ENCODE measurements around the gene SYT12. TPM values are rescaled to one million over a fixed set of nuclear protein-coding genes. Genes with fewer than 3 reads are reported as not detected.

Gene SYT12
- total and polyA plus RNA-seq, 10 donors = 0.02 to 0.13 (median 0.05) TPM; not detected in 7

DNA sequence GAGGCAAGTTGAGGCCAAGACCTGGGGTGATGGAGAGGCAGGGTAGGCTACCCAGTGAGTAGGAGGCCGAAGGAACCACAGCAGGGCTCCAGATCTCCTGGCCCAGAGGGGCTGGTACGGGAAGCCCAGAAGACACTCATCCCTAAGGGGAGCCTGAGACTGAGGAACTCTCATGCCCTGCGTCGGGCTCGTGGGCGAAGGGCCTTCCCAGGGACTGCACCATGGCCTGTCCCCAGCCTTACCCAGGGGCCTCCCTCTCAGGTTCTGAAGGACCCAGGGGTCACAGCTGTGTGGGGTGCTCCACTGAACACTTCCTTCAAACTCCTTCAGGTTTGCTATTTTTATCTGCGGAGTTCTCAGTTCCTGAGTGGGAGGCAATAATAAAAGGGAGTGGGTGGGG is 15.8 kb upstream of the SYT12 start:
- 86 to 94% (median 91%) methylated on average over 7 of the region's 7 CpGs for WGBS, 5 donors
- DNase-seq = no peak
- TF ChIP-seq, protein P1, sequence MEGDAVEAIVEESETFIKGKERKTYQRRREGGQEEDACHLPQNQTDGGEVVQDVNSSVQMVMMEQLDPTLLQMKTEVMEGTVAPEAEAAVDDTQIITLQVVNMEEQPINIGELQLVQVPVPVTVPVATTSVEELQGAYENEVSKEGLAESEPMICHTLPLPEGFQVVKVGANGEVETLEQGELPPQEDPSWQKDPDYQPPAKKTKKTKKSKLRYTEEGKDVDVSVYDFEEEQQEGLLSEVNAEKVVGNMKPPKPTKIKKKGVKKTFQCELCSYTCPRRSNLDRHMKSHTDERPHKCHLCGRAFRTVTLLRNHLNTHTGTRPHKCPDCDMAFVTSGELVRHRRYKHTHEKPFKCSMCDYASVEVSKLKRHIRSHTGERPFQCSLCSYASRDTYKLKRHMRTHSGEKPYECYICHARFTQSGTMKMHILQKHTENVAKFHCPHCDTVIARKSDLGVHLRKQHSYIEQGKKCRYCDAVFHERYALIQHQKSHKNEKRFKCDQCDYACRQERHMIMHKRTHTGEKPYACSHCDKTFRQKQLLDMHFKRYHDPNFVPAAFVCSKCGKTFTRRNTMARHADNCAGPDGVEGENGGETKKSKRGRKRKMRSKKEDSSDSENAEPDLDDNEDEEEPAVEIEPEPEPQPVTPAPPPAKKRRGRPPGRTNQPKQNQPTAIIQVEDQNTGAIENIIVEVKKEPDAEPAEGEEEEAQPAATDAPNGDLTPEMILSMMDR (IDR thresholded peaks at IDR 0.05 in 8 of 11, conservative IDR thresholded peaks at IDR 0.05 in 3 of 11) = no peak
- no peak for TF ChIP-seq POLR2AphosphoS5 (IDR thresholded peaks at IDR 0.05)
- no peak for TF ChIP-seq POLR2A (IDR thresholded peaks at IDR 0.05)
- H3K4me1 ChIP-seq = no peaks in the 10 kb centered on the region
- H3K27ac ChIP-seq = no peak overlapping the region
- H3K4me3 ChIP-seq = no peak overlapping the region
- intact Hi-C loops (cut with DNase I; ENCODE audit: low total_unique reads) = no loop called here
- H3K27me3 ChIP-seq (replicated peaks in 1 of 7) = peaks cover 0 to 3% (median 0%) of the 10 kb centered on the region in 7 donors
- no peaks in the 10 kb centered on the region for H3K36me3 ChIP-seq
- H3K9me3 ChIP-seq = no peaks in the 10 kb centered on the region

DNA sequence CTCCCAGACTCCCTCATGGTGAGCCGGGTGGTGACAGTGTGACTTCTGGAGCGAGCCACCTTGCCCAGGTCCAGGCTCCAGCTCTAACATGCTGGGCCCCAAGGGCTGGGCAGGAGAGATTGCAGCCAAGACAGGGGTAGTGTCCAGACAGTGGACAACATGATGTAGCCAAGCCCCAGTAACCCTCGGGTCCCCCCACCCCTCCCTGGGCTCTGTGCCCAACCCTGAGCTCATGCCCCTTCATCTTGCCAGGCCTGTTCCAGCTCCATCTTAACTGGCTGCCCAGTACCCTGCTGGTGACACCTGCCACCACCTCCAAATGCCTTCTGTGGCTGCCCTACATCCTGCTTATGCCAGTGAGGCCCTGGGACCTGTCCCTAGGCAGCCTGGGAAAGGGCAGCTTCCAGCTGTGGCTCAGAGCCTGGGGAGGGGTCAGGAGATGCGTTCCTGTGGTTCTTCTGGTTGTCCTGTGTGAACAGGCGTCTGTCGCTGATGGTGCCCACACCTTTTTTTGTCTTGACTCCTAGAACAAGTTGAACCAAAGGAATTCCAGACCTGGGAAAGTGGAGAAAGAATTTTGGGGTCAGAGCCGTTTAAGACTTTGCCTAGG is 12.5 kb upstream of the SYT12 start:
- Histone ChIP-seq H3K27me3 (replicated peaks in 1 of 7) (peaks cover 0 to 16% (median 0%) of the 10 kb centered on the region in 7 donors), H3K36me3 (no peaks in the 10 kb centered on the region), H3K27ac (no peak overlapping the region), H3K4me3 (no peak overlapping the region), H3K9me3 (no peaks in the 10 kb centered on the region), H3K4me1 (no peaks in the 10 kb centered on the region)
- 83 to 88% (median 85%) methylated on average over 7 of the region's 7 CpGs for WGBS, 5 donors
- TF ChIP-seq, protein P1 (IDR thresholded peaks at IDR 0.05 in 8 of 11, conservative IDR thresholded peaks at IDR 0.05 in 3 of 11) = no peak
- TF ChIP-seq POLR2AphosphoS5 (IDR thresholded peaks at IDR 0.05) (no peak), POLR2A (IDR thresholded peaks at IDR 0.05) (no peak)
- no peak for DNase-seq
- intact Hi-C loops (cut with DNase I; ENCODE audit: low total_unique reads) = no loop called here

DNA sequence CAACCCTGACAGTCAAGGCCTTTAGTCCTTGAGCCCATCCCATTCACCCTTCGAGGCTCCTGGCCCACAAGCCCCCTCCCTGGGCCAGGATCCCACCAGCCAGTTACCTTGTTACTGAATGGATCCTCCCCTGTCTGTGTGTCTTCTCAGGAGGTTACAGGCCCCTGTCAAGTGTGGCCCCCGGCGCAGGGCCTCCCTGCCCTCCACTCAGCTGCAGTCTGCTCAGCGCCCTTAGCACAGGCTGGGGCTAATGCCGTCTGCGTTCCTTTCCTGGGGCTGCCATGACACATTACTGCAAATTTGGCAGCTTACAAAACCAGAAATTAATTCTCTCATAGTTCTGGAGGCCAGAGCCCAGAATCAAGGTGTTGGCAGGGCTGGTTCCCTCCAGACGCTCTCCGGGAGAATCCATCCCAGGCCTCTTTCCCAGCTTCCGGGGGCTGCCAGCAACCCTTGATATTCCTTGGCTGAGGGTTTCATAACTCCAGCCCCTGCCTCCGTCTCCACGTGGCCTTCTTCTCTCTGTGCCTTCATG is 9.4 kb upstream of the SYT12 start:
- TF ChIP-seq POLR2AphosphoS5 (IDR thresholded peaks at IDR 0.05) = no peak
- TF ChIP-seq, protein P1 (IDR thresholded peaks at IDR 0.05 in 8 of 11, conservative IDR thresholded peaks at IDR 0.05 in 3 of 11) = no peak
- TF ChIP-seq POLR2A (IDR thresholded peaks at IDR 0.05) = no peak
- no peaks in the 10 kb centered on the region for H3K9me3 ChIP-seq
- no peak for DNase-seq

DNA sequence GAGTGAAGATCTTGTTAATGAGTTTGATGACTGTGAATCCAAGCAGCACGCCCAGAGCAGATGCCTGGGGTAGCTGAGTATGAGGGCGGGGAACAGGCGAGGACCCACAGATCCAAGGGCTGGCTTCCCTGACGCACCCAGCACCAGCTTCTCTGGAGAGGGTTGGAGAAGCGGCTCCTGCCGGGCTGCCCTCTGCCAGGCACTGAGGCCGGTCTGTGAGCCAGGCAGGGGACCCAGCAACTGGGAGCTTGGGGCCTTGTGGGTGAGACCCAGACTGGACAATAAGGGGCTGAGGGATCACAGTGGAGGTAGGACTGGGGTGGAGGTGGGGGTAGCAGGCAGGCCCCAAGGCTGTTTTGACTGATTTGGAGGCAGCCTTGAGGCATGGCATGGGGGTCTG is 8.6 kb upstream of the SYT12 start:
- intact Hi-C loops (cut with DNase I; ENCODE audit: low total_unique reads) = no loop called here
- no peaks in the 10 kb centered on the region for H3K36me3 ChIP-seq
- DNase-seq = no peak
- no peak overlapping the region for H3K4me3 ChIP-seq
- H3K4me1 ChIP-seq = no peaks in the 10 kb centered on the region
- peaks cover 0 to 5% (median 0%) of the 10 kb centered on the region in 8 donors for H3K9me3 ChIP-seq
- 84 to 100% (median 92%) methylated on average over 4 to 7 of the region's 7 CpGs for WGBS, 5 donors
- TF ChIP-seq POLR2A (IDR thresholded peaks at IDR 0.05) (no peak), POLR2AphosphoS5 (IDR thresholded peaks at IDR 0.05) (no peak)
- TF ChIP-seq, protein P1 (IDR thresholded peaks at IDR 0.05 in 8 of 11, conservative IDR thresholded peaks at IDR 0.05 in 3 of 11) = no peak
- no peak overlapping the region for H3K27ac ChIP-seq
- peaks cover 0 to 25% (median 0%) of the 10 kb centered on the region in 7 donors for H3K27me3 ChIP-seq (replicated peaks in 1 of 7)

More for the DNA sequence above, 9.4 kb upstream of the SYT12 start:
- intact Hi-C loops (cut with DNase I; ENCODE audit: low total_unique reads) = no loop called here
- no peak overlapping the region for H3K4me3 ChIP-seq
- H3K4me1 ChIP-seq = no peaks in the 10 kb centered on the region
- WGBS, 5 donors = 89 to 92% (median 90%) methylated on average over 11 of the region's 11 CpGs
- no peaks in the 10 kb centered on the region for H3K36me3 ChIP-seq
- peaks cover 0 to 25% (median 0%) of the 10 kb centered on the region in 7 donors for H3K27me3 ChIP-seq (replicated peaks in 1 of 7)
- H3K27ac ChIP-seq = no peak overlapping the region
